B cell (primary cell): ENCODE data around the gene POLN. TPM values are rescaled to one million over a fixed set of nuclear protein-coding genes. Genes with fewer than 3 reads are reported as not detected.

Source experiments
- ATAC-seq: fragments of 200-7000 bp; cut with Tn5 transposase; one replicate; pipeline ENCODE4 v1.10.0; 2021; ENCODE audit warnings: low read depth, mild to moderate bottlenecking, moderate number of reproducible peaks, moderate library complexity
- CTCF ChIA-PET: fragments of 350-600 bp; sonication (Branson Sonifier 250); formaldehyde crosslinking; loops from one replicate; lab custom pipeline; 2021; ENCODE audit warnings: antibody characterized with exemption, inconsistent platforms; lab: Charles Lee
- POLR2A ChIA-PET: fragments of 350-600 bp; sonication (Branson Sonifier 250); formaldehyde crosslinking; loops from one replicate; lab custom pipeline; 2021; ENCODE audit warnings: antibody characterized with exemption; lab: Charles Lee
- DNase-seq: peaks from one replicate; pipeline ENCODE4 v3.0.0; 2013
- H2AFZ ChIP-seq: 2 replicates; pipeline ENCODE4 v1.6.1; 2012; ENCODE audit warnings: mild to moderate bottlenecking, low read depth, low read length; ENCODE audit not compliant: insufficient read depth, poor library complexity, severe bottlenecking
- H3K27ac ChIP-seq, 2 donors: 1 replicate in 1 of 2; 2 replicates in 1 of 2; pipeline ENCODE4 v1.5.1; 2012 to 2013; ENCODE audit warnings: low read length in 2 of 2, mild to moderate bottlenecking in 2 of 2, moderate library complexity in 1 of 2
- H3K27me3 ChIP-seq, 4 experiments: fragments of 200-600 bp in 1 of 4; sonication (generic) in 1 of 4; replicated peaks in 1 of 4; 1 replicate in 2 of 4; 2 replicates in 2 of 4; pipeline versions ENCODE4 v1.6.1 to v1.7.0; 2013 to 2016; ENCODE audit warnings: low read length in 3 of 4, mild to moderate bottlenecking in 2 of 4, mixed read lengths in 1 of 4, moderate library complexity in 1 of 4; ENCODE audit not compliant: insufficient read depth in 4 of 4, control insufficient read depth in 3 of 4; ENCODE audit errors: control extremely low read depth in 1 of 4
- H3K36me3 ChIP-seq, 2 experiments: replicated peaks in 1 of 2; 1 replicate in 1 of 2; 2 replicates in 1 of 2; pipeline versions ENCODE4 v1.6.1 to v1.7.1; 2013; ENCODE audit warnings: low read length in 1 of 2; ENCODE audit not compliant: insufficient read depth in 2 of 2, control insufficient read depth in 1 of 2; ENCODE audit errors: control extremely low read depth in 1 of 2, extremely low read depth in 1 of 2
- H3K4me1 ChIP-seq, 2 donors: fragments of 200-600 bp in 1 of 2; sonication (generic) in 1 of 2; 1 replicate in 1 of 2; 2 replicates in 1 of 2; pipeline versions ENCODE4 v1.5.1 to v1.6.1; 2013 to 2017; ENCODE audit warnings: low read length in 2 of 2; ENCODE audit not compliant: control insufficient read depth in 2 of 2, insufficient read depth in 2 of 2
- H3K4me2 ChIP-seq: replicated peaks from 2 replicates; pipeline ENCODE3; 2012; ENCODE audit warnings: mild to moderate bottlenecking, low read depth, low read length; ENCODE audit not compliant: poor library complexity, severe bottlenecking
- H3K4me3 ChIP-seq, 5 experiments: fragments of 200-600 bp in 1 of 5; sonication (generic) in 1 of 5; 1 replicate in 3 of 5; 2 replicates in 2 of 5; pipeline versions ENCODE4 v1.5.1 to v1.7.0; 2011 to 2016; ENCODE audit warnings: low read length in 4 of 5, mild to moderate bottlenecking in 4 of 5, low read depth in 2 of 5, control low read depth in 1 of 5, moderate library complexity in 1 of 5; ENCODE audit not compliant: insufficient read depth in 1 of 5; ENCODE audit errors: control extremely low read depth in 1 of 5, extremely low read depth in 1 of 5
- H3K79me2 ChIP-seq: fragments of 200-600 bp; sonication (generic); one replicate; pipeline ENCODE4 v1.6.0; 2016; ENCODE audit warnings: low read length; ENCODE audit not compliant: control insufficient read depth, insufficient read depth
- H3K9ac ChIP-seq: fragments of 200-600 bp; sonication (generic); 2 replicates; pipeline ENCODE4 v1.6.1; 2017; ENCODE audit warnings: mild to moderate bottlenecking, low read length, moderate library complexity
- H3K9me3 ChIP-seq, 3 donors: one replicate each; pipeline versions ENCODE4 v1.6.1 to v1.7.1; 2013; ENCODE audit warnings: low read length in 2 of 3; ENCODE audit not compliant: control insufficient read depth in 2 of 3, insufficient read depth in 1 of 3; ENCODE audit errors: control extremely low read depth in 1 of 3
- H4K20me1 ChIP-seq: 2 replicates; pipeline ENCODE4 v1.6.0; 2012; ENCODE audit warnings: mild to moderate bottlenecking, low read length; ENCODE audit not compliant: insufficient read depth, control insufficient read depth, poor library complexity, severe bottlenecking
- H3K27ac Mint-ChIP-seq: one replicate; pipeline ENCODE4 v1.8.0; 2021; ENCODE audit warnings: mixed read lengths
- H3K27me3 Mint-ChIP-seq: one replicate; pipeline ENCODE4 v1.8.0; 2021; ENCODE audit warnings: mixed read lengths
- H3K4me1 Mint-ChIP-seq: one replicate; pipeline ENCODE4 v1.8.0; 2021; ENCODE audit warnings: mixed read lengths
- H3K4me3 Mint-ChIP-seq: one replicate; pipeline ENCODE4 v1.8.0; 2021; ENCODE audit warnings: mixed read lengths
- H3K9me3 Mint-ChIP-seq: one replicate; pipeline ENCODE4 v1.8.0; 2022; ENCODE audit warnings: mixed read lengths; ENCODE audit not compliant: insufficient read depth
- CTCF ChIP-seq: fragments of 200-600 bp; IDR thresholded peaks from one replicate; pipeline ENCODE4 v1.8.0; 2022; ENCODE audit warnings: antibody characterized with exemption, mild to moderate bottlenecking
- EZH2 ChIP-seq: IDR thresholded peaks from 2 replicates; pipeline ENCODE4 v1.6.1; 2012; ENCODE audit warnings: borderline replicate concordance, low read depth, mild to moderate bottlenecking, moderate library complexity, low read length; ENCODE audit not compliant: insufficient read depth, poor library complexity, severe bottlenecking
- WGBS: methylation state at CpG from one replicate; pipeline ENCODE4 v1.1.5; 2013; ENCODE audit warnings: missing lambda C conversion rate; ENCODE audit not compliant: insufficient coverage; 5-methylcytosine and 5-hydroxymethylcytosine counted together
- intact Hi-C: fragments of 100-400 bp; cut with micrococcal nuclease; formaldehyde crosslinking; loops from one replicate; pipeline ENCODE4 v1.10.0; 2022
- polyA plus RNA-seq: library from polyadenylated mRNA; depleted of rRNA; stranded (reverse); fragments of >200 nt; gene quantifications from 2 replicates; pipeline ENCODE4 v1.2.3, GENCODE V29; 2012
- total RNA-seq, 2 donors: library from RNA; stranded (reverse); fragments of 120-200 nt in 1 of 2; gene quantifications; 1 replicate in 1 of 2; 2 replicates in 1 of 2; pipeline versions ENCODE4 v1.2.3 to v1.2.4, GENCODE V29; 2013 to 2022

POLN gene
- total and polyA plus RNA-seq, 2 donors (not counting 1 experiment from before 2014, with no cell fraction given): 0.73 to 1.5 TPM

- WGBS: no CpG with 5 or more reads among the region's 2 CpGs
- peaks cover 11% of the 10 kb centered on the region for H3K9me3 Mint-ChIP-seq
- POLR2A ChIA-PET: no interaction called here
- H3K4me1 Mint-ChIP-seq: peaks cover 7% of the 10 kb centered on the region
- Histone ChIP-seq H3K4me2 (no peak overlapping the region), H4K20me1 (no peaks in the 10 kb centered on the region), H3K27me3 (peaks cover 0 to 51% (median 24%) of the 10 kb centered on the region in 4 experiments), H3K9ac (no peak overlapping the region), H3K9me3 (peaks cover 1 to 31% (median 26%) of the 10 kb centered on the region in 3 donors), H2AFZ (no peak overlapping the region), H3K4me1 (no peaks in the 10 kb centered on the region), H3K27ac (no peak overlapping the region), H3K36me3 (no peaks in the 10 kb centered on the region), H3K79me2 (no peaks in the 10 kb centered on the region), H3K4me3 (no peak overlapping the region)
- TF ChIP-seq EZH2: no peak
- H3K27ac Mint-ChIP-seq: no peak overlapping the region
- CTCF ChIA-PET: no interaction called here
- no peak for ATAC-seq
- no peak overlapping the region for H3K4me3 Mint-ChIP-seq
- DNase-seq: no peak
- intact Hi-C loops: no loop called here
- peaks cover 26% of the 10 kb centered on the region for H3K27me3 Mint-ChIP-seq
Measured at GRCh38 chr4:2103843-2104547, 137.9 kb downstream of the POLN start.

GRCh38 chr4:2103127-2103842, 138.6 kb downstream of the POLN start:
- H3K9ac ChIP-seq: no peak overlapping the region
- POLR2A ChIA-PET: no interaction called here
- H2AFZ ChIP-seq: no peak overlapping the region
- intact Hi-C loops: no loop called here
- H3K27ac ChIP-seq: no peak overlapping the region
- no peak overlapping the region for H3K4me3 ChIP-seq
- H4K20me1 ChIP-seq: no peaks in the 10 kb centered on the region
- peaks cover 1 to 31% (median 26%) of the 10 kb centered on the region in 3 donors for H3K9me3 ChIP-seq
- peaks cover 0 to 52% (median 25%) of the 10 kb centered on the region in 4 experiments for H3K27me3 ChIP-seq
- no peak for ATAC-seq
- DNase-seq: no peak
- no peak overlapping the region for H3K4me3 Mint-ChIP-seq
- CTCF ChIA-PET: no interaction called here
- H3K4me1 ChIP-seq: no peaks in the 10 kb centered on the region
- no peak overlapping the region for H3K4me2 ChIP-seq
- no peaks in the 10 kb centered on the region for H3K79me2 ChIP-seq
- peaks cover 11% of the 10 kb centered on the region for H3K9me3 Mint-ChIP-seq
- peaks cover 25% of the 10 kb centered on the region for H3K27me3 Mint-ChIP-seq
- H3K4me1 Mint-ChIP-seq: peaks cover 7% of the 10 kb centered on the region
- 100% methylated on average over 1 of the region's 5 CpGs for WGBS
- no peaks in the 10 kb centered on the region for H3K36me3 ChIP-seq
- TF ChIP-seq CTCF: no peak
- no peak for TF ChIP-seq EZH2
- H3K27ac Mint-ChIP-seq: no peak overlapping the region
